WTC11 (cell line): ENCODE measurements around the gene AGXT. TPM values are rescaled to one million over a fixed set of nuclear protein-coding genes. Genes with fewer than 3 reads are reported as not detected.
A peak's percentile ranks its signal among the peaks of the same experiment; 100 is the strongest.

ENCODE experiments used
- ATAC-seq: fragments of 200-7000 bp; cut with Tn5 transposase; 2 replicates; pipeline ENCODE4 v1.10.0; 2021; ENCODE audit warnings: mild to moderate bottlenecking, moderate library complexity
- CTCF ChIA-PET: fragments of 300-600 bp; sonication (Branson Sonifier 250); formaldehyde crosslinking; loops from one replicate; lab custom pipeline; 2021; ENCODE audit warnings: antibody characterized with exemption; lab: Charles Lee
- POLR2A ChIA-PET: fragments of 350-600 bp; sonication (Branson Sonifier 250); formaldehyde crosslinking; loops from one replicate; lab custom pipeline; 2021; ENCODE audit warnings: antibody characterized with exemption; lab: Charles Lee
- DNase-seq: peaks from one replicate; pipeline ENCODE4 v3.0.0; 2021; ENCODE audit warnings: low spot score
- H3K27ac Mint-ChIP-seq: 2 replicates; pipeline ENCODE4 v1.8.0; 2021; ENCODE audit warnings: mixed read lengths
- H3K27me3 Mint-ChIP-seq: 2 replicates; pipeline ENCODE4 v1.8.0; 2021; ENCODE audit warnings: low read depth, mild to moderate bottlenecking, moderate library complexity, mixed read lengths
- H3K36me3 Mint-ChIP-seq: 2 replicates; pipeline ENCODE4 v1.8.0; 2021; ENCODE audit warnings: mixed read lengths
- H3K4me1 Mint-ChIP-seq: 2 replicates; pipeline ENCODE4 v1.8.0; 2022; ENCODE audit warnings: mixed read lengths
- H3K4me3 Mint-ChIP-seq: 2 replicates; pipeline ENCODE4 v1.8.0; 2021; ENCODE audit warnings: mild to moderate bottlenecking, moderate library complexity, mixed read lengths
- H3K9me3 Mint-ChIP-seq: 2 replicates; pipeline ENCODE4 v1.8.0; 2021; ENCODE audit warnings: mixed read lengths
- ELF4 ChIP-seq: sonication (generic); formaldehyde crosslinking; IDR thresholded peaks from 2 replicates; pipeline ENCODE4 v1.8.1; 2022; ENCODE audit warnings: low read depth, mild to moderate bottlenecking, moderate library complexity, missing genetic modification reagents
- EMX1 ChIP-seq: fragments of 250-450 bp; sonication (Bioruptor Pico); IDR thresholded peaks from 2 replicates; pipeline ENCODE4 v1.8.0; 2021; ENCODE audit warnings: mild to moderate bottlenecking
- FOXJ3 ChIP-seq: sonication (generic); formaldehyde crosslinking; IDR thresholded peaks from 2 replicates; pipeline ENCODE4 v1.9.0; 2021; ENCODE audit warnings: missing genetic modification reagents, mild to moderate bottlenecking, borderline replicate concordance
- FOXK1 ChIP-seq: sonication (generic); formaldehyde crosslinking; IDR thresholded peaks from 2 replicates; pipeline ENCODE4 v1.8.0; 2022; ENCODE audit warnings: mild to moderate bottlenecking, moderate library complexity, missing genetic modification reagents
- IRF2 ChIP-seq: sonication (generic); formaldehyde crosslinking; IDR thresholded peaks from 2 replicates; pipeline ENCODE4 v1.8.0; 2022; ENCODE audit warnings: low read depth, missing genetic modification reagents, borderline replicate concordance
- JAZF1 ChIP-seq: fragments of 250-450 bp; sonication (Bioruptor Pico); IDR thresholded peaks from 2 replicates; pipeline ENCODE4 v1.9.0; 2021; ENCODE audit warnings: moderate library complexity, mild to moderate bottlenecking, inconsistent platforms
- MLX ChIP-seq: sonication (generic); formaldehyde crosslinking; IDR thresholded peaks from 2 replicates; pipeline ENCODE4 v1.8.1; 2023; ENCODE audit warnings: mild to moderate bottlenecking, missing genetic modification reagents, moderate library complexity
- NR1H2 ChIP-seq: sonication (generic); formaldehyde crosslinking; IDR thresholded peaks from 2 replicates; pipeline ENCODE4 v1.9.0; 2021; ENCODE audit warnings: mild to moderate bottlenecking, moderate library complexity, missing genetic modification reagents
- NR3C1 ChIP-seq: sonication (generic); formaldehyde crosslinking; conservative IDR thresholded peaks from 2 replicates; pipeline ENCODE4 v1.8.1; 2023; ENCODE audit warnings: low read depth, mild to moderate bottlenecking, missing genetic modification reagents
- TCF7 ChIP-seq: sonication (generic); formaldehyde crosslinking; IDR thresholded peaks from 2 replicates; pipeline ENCODE4 v1.8.0; 2022; ENCODE audit warnings: mild to moderate bottlenecking, low read depth, missing genetic modification reagents, moderate library complexity
- TP53 ChIP-seq: sonication (generic); formaldehyde crosslinking; IDR thresholded peaks from 2 replicates; pipeline ENCODE4 v1.8.1; 2023; ENCODE audit warnings: mild to moderate bottlenecking, missing genetic modification reagents
- ZNF423 ChIP-seq: fragments of 250-450 bp; sonication (Bioruptor Pico); IDR thresholded peaks from 2 replicates; pipeline ENCODE4 v2.1.2; 2022; ENCODE audit warnings: mild to moderate bottlenecking, moderate library complexity
- ZNF671 ChIP-seq: fragments of 250-450 bp; sonication (Bioruptor Pico); IDR thresholded peaks from 2 replicates; pipeline ENCODE4 v1.8.0; 2021; ENCODE audit warnings: mild to moderate bottlenecking
- total RNA-seq: library from RNA; stranded (reverse); gene quantifications from 3 replicates; pipeline ENCODE4 v1.2.3, GENCODE V29; 2021
- TF ChIP-seq, protein P1 (sequence below): sonication (generic); formaldehyde crosslinking; IDR thresholded peaks from 2 replicates; pipeline ENCODE4 v1.8.1; 2022; ENCODE audit warnings: low read depth, missing genetic modification reagents, borderline replicate concordance
- TF ChIP-seq, protein P2 (sequence below): sonication (generic); formaldehyde crosslinking; IDR thresholded peaks from 2 replicates; pipeline ENCODE4 v1.8.0; 2023; ENCODE audit warnings: missing genetic modification reagents, mild to moderate bottlenecking, borderline replicate concordance
- TF ChIP-seq, protein P3 (sequence below): sonication (generic); formaldehyde crosslinking; IDR thresholded peaks from 2 replicates; pipeline ENCODE4 v1.8.0; 2023; ENCODE audit warnings: missing genetic modification reagents
- TF ChIP-seq, protein P4 (sequence below): sonication (generic); formaldehyde crosslinking; IDR thresholded peaks from 2 replicates; pipeline ENCODE4 v1.8.0; 2022; ENCODE audit warnings: mild to moderate bottlenecking, missing genetic modification reagents
- TF ChIP-seq, protein P5 (sequence below): fragments of 250-450 bp; sonication (Bioruptor Pico); IDR thresholded peaks from 2 replicates; pipeline ENCODE4 v1.8.0; 2021; ENCODE audit warnings: mild to moderate bottlenecking

Gene AGXT
- total RNA-seq, 1 experiment from 2014 or later, result 0.24 TPM

DNA sequence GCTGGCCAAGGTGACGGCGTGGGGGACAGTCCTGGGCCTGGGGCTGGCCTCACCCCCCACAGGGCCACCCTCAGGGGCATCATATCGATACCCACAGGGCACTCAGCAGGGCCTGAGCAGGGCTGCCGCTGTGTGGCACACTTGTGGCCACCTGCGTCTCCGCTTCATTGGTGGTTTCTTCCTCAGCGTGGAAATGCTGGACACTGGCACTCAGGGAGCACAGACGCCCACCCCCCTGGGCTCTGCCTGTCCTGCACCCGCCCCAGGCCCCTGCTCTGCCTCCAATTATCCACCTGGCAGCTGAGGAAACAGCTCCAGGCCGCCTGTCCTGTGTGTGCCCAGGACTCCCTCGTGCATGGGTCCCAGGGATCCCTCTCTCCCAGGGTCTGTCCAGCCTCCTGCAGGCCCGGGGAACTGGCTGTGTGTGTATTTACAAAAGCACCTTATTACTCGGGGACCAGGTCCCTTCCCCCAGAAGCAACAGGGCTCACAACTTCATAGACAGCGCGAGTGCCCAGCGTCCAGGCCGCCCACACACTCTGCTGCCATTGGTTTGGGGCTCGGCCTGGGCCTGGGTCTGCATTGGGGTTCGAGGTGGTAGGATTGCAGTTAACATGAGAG is 50.6 kb downstream of the AGXT start (continued):
- TF ChIP-seq, protein P1, sequence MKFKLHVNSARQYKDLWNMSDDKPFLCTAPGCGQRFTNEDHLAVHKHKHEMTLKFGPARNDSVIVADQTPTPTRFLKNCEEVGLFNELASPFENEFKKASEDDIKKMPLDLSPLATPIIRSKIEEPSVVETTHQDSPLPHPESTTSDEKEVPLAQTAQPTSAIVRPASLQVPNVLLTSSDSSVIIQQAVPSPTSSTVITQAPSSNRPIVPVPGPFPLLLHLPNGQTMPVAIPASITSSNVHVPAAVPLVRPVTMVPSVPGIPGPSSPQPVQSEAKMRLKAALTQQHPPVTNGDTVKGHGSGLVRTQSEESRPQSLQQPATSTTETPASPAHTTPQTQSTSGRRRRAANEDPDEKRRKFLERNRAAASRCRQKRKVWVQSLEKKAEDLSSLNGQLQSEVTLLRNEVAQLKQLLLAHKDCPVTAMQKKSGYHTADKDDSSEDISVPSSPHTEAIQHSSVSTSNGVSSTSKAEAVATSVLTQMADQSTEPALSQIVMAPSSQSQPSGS (CRISPR knock-in tag), result no peak
- no peak for TF ChIP-seq FOXK1 (CRISPR knock-in tag)
- TF ChIP-seq, protein P2, sequence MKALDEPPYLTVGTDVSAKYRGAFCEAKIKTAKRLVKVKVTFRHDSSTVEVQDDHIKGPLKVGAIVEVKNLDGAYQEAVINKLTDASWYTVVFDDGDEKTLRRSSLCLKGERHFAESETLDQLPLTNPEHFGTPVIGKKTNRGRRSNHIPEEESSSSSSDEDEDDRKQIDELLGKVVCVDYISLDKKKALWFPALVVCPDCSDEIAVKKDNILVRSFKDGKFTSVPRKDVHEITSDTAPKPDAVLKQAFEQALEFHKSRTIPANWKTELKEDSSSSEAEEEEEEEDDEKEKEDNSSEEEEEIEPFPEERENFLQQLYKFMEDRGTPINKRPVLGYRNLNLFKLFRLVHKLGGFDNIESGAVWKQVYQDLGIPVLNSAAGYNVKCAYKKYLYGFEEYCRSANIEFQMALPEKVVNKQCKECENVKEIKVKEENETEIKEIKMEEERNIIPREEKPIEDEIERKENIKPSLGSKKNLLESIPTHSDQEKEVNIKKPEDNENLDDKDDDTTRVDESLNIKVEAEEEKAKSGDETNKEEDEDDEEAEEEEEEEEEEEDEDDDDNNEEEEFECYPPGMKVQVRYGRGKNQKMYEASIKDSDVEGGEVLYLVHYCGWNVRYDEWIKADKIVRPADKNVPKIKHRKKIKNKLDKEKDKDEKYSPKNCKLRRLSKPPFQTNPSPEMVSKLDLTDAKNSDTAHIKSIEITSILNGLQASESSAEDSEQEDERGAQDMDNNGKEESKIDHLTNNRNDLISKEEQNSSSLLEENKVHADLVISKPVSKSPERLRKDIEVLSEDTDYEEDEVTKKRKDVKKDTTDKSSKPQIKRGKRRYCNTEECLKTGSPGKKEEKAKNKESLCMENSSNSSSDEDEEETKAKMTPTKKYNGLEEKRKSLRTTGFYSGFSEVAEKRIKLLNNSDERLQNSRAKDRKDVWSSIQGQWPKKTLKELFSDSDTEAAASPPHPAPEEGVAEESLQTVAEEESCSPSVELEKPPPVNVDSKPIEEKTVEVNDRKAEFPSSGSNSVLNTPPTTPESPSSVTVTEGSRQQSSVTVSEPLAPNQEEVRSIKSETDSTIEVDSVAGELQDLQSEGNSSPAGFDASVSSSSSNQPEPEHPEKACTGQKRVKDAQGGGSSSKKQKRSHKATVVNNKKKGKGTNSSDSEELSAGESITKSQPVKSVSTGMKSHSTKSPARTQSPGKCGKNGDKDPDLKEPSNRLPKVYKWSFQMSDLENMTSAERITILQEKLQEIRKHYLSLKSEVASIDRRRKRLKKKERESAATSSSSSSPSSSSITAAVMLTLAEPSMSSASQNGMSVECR (CRISPR knock-in tag), result no peak
- no peak for TF ChIP-seq ZNF423 (CRISPR knock-in tag)

DNA sequence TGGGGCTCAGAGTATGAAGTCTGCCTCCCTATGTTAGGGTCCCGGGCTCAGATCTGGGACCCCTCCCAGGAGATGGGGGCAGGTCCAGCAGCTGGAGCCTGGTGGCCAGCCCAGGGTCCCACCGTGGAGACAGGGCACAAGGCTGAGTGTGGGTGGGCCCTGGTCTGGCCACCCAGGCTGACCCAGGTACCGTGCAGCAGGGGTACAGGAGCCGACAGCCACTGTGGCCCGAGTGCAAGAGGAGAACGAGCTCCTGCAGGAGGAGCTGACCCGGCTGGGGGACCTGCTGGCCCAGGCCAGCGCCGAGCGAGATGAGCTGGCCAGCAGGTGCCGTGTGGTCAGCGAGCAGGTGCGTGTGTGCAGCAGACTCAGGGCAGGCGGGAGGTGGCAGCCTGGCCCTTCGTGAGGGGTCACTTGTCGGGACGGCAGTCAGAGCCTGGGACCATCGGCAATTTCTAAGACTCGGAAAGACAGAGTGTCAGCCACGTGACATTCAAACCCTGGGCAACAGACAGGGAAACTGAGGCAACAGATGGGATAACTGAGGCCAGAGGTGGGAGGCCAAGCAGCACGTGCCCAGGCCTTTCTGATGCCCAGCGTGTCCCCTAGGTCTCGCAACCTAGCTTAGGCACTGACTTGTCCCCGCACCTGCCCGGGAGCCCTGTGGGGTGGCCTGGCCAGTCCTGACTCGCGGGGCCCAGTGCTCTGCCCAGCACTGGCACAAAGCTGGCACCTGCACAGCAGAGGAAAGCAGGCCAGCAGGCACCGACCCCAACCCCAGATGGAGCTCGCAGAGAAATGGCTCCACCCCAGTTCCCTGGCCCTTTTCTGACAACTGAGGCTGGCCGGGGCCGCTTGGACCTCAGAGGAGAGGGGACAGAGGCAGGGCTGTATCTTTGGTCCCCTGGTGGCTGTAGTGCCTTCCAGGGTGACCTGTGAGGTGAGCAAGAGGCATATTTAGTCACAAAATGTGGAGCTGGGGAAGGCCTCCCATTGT is 51.5 kb downstream of the AGXT start:
- no peak for ATAC-seq
- peak; percentile 8 for DNase-seq
- POLR2A ChIA-PET, result no interaction called here
- H3K27ac Mint-ChIP-seq, result no peak overlapping the region
- no peaks in the 10 kb centered on the region for H3K9me3 Mint-ChIP-seq
- H3K4me3 Mint-ChIP-seq, result no peak overlapping the region
- CTCF ChIA-PET, result no interaction called here
- H3K4me1 Mint-ChIP-seq, result no peaks in the 10 kb centered on the region
- peaks cover 6% of the 10 kb centered on the region for H3K27me3 Mint-ChIP-seq
- H3K36me3 Mint-ChIP-seq, result no peaks in the 10 kb centered on the region
- TF ChIP-seq NR3C1 (CRISPR knock-in tag), result no peak
- TF ChIP-seq ZNF671 (CRISPR knock-in tag), result no peak
- TF ChIP-seq, protein P3, sequence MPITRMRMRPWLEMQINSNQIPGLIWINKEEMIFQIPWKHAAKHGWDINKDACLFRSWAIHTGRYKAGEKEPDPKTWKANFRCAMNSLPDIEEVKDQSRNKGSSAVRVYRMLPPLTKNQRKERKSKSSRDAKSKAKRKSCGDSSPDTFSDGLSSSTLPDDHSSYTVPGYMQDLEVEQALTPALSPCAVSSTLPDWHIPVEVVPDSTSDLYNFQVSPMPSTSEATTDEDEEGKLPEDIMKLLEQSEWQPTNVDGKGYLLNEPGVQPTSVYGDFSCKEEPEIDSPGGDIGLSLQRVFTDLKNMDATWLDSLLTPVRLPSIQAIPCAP (CRISPR knock-in tag), result no peak
- no peak for TF ChIP-seq IRF2 (CRISPR knock-in tag)
- no peak for TF ChIP-seq JAZF1 (CRISPR knock-in tag)
- no peak for TF ChIP-seq NR1H2
- no peak for TF ChIP-seq EMX1 (CRISPR knock-in tag)
- no peak for TF ChIP-seq FOXJ3
- no peak for TF ChIP-seq TP53 (CRISPR knock-in tag)
- TF ChIP-seq MLX, result no peak
- TF ChIP-seq, protein P4, sequence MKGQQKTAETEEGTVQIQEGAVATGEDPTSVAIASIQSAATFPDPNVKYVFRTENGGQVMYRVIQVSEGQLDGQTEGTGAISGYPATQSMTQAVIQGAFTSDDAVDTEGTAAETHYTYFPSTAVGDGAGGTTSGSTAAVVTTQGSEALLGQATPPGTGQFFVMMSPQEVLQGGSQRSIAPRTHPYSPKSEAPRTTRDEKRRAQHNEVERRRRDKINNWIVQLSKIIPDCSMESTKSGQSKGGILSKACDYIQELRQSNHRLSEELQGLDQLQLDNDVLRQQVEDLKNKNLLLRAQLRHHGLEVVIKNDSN (CRISPR knock-in tag), result no peak
- TF ChIP-seq, protein P2 (CRISPR knock-in tag), result no peak
- no peak for TF ChIP-seq FOXK1 (CRISPR knock-in tag)
- no peak for TF ChIP-seq ELF4 (CRISPR knock-in tag)
- TF ChIP-seq TCF7 (CRISPR knock-in tag), result no peak
- TF ChIP-seq, protein P5, sequence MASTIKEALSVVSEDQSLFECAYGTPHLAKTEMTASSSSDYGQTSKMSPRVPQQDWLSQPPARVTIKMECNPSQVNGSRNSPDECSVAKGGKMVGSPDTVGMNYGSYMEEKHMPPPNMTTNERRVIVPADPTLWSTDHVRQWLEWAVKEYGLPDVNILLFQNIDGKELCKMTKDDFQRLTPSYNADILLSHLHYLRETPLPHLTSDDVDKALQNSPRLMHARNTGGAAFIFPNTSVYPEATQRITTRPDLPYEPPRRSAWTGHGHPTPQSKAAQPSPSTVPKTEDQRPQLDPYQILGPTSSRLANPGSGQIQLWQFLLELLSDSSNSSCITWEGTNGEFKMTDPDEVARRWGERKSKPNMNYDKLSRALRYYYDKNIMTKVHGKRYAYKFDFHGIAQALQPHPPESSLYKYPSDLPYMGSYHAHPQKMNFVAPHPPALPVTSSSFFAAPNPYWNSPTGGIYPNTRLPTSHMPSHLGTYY (CRISPR knock-in tag), result no peak
